Osteoblast (primary cell): ENCODE measurements around the gene SMDT1. TPM values are rescaled to one million over a fixed set of nuclear protein-coding genes. Genes with fewer than 3 reads are reported as not detected.

Experiments
- DNase-seq: peaks from one replicate; pipeline ENCODE4 v3.0.0; 2011; ENCODE audit warnings: low spot score, mixed read lengths; ENCODE audit not compliant: insufficient read length; ENCODE audit errors: missing footprints
- H2AFZ ChIP-seq: 2 replicates; pipeline ENCODE4 v1.6.0; 2011; ENCODE audit warnings: mild to moderate bottlenecking, low read length
- H3K27ac ChIP-seq: 2 replicates; pipeline ENCODE4 v1.5.1; 2011; ENCODE audit warnings: mild to moderate bottlenecking, low read depth, low read length, moderate library complexity
- H3K27me3 ChIP-seq: 2 replicates; pipeline ENCODE4 v1.6.0; 2012; ENCODE audit warnings: mild to moderate bottlenecking, control low read depth, inconsistent platforms, low read length, moderate library complexity; ENCODE audit not compliant: insufficient read depth
- H3K36me3 ChIP-seq: 2 replicates; pipeline ENCODE4 v1.5.1; 2011; ENCODE audit warnings: mild to moderate bottlenecking, low read length, control low read depth, moderate library complexity; ENCODE audit not compliant: insufficient read depth
- H3K4me1 ChIP-seq: 2 replicates; pipeline ENCODE4 v1.5.1; 2011; ENCODE audit warnings: mild to moderate bottlenecking, low read length, control low read depth, moderate library complexity; ENCODE audit not compliant: insufficient read depth
- H3K4me2 ChIP-seq: 2 replicates; pipeline ENCODE4 v1.6.0; 2011; ENCODE audit warnings: mild to moderate bottlenecking, low read length; ENCODE audit not compliant: insufficient read depth
- H3K4me3 ChIP-seq: fragments of 200-600 bp; sonication (generic); 3 replicates; pipeline ENCODE4 v1.5.1; 2012; ENCODE audit warnings: mild to moderate bottlenecking, low read length, inconsistent platforms; ENCODE audit not compliant: insufficient read depth
- H3K79me2 ChIP-seq: 2 replicates; pipeline ENCODE4 v1.6.0; 2012; ENCODE audit warnings: mild to moderate bottlenecking, low read length, control low read depth, inconsistent platforms; ENCODE audit not compliant: insufficient read depth
- H3K9me3 ChIP-seq: 2 replicates; pipeline ENCODE4 v1.5.1; 2011; ENCODE audit warnings: low read depth, low read length, control low read depth
- H4K20me1 ChIP-seq: 2 replicates; pipeline ENCODE4 v1.6.0; 2012; ENCODE audit warnings: mild to moderate bottlenecking, low read length, control low read depth; ENCODE audit not compliant: insufficient read depth
- CTCF ChIP-seq: IDR thresholded peaks from 2 replicates; pipeline ENCODE4 v1.5.1; 2011; ENCODE audit warnings: mild to moderate bottlenecking, low read depth, low read length, moderate library complexity; ENCODE audit errors: extremely low read depth
- total RNA-seq: library from RNA; depleted of rRNA; stranded (reverse); fragments of >200 nt; gene quantifications from 2 replicates; pipeline ENCODE4 v1.2.3, GENCODE V29; 2012

SMDT1 gene
- total RNA-seq, 1 donor: 4.7 TPM

- Histone ChIP-seq H3K27ac (no peak overlapping the region), H3K36me3 (peaks cover 42% of the 10 kb centered on the region), H2AFZ (no peak overlapping the region), H3K4me2 (no peak overlapping the region), H3K4me3 (no peak overlapping the region), H3K9me3 (no peaks in the 10 kb centered on the region), H3K27me3 (no peaks in the 10 kb centered on the region), H3K4me1 (peaks cover 3% of the 10 kb centered on the region), H3K79me2 (peaks cover 53% of the 10 kb centered on the region), H4K20me1 (peaks cover 3% of the 10 kb centered on the region)
- TF ChIP-seq CTCF: no peak
- no peak for DNase-seq
Measured at GRCh38 chr22:42084874-42085273, 5.4 kb downstream of the SMDT1 start.

- H3K4me3 ChIP-seq: no peak overlapping the region
- H3K4me1 ChIP-seq: no peaks in the 10 kb centered on the region
- H2AFZ ChIP-seq: no peak overlapping the region
- H3K9me3 ChIP-seq: no peaks in the 10 kb centered on the region
- DNase-seq: no peak
- no peaks in the 10 kb centered on the region for H3K27me3 ChIP-seq
- TF ChIP-seq CTCF: no peak
- H3K27ac ChIP-seq: no peak overlapping the region
- H3K4me2 ChIP-seq: no peak overlapping the region
- H4K20me1 ChIP-seq: peaks cover 3% of the 10 kb centered on the region
- H3K79me2 ChIP-seq: peaks cover 57% of the 10 kb centered on the region
- H3K36me3 ChIP-seq: peaks cover 42% of the 10 kb centered on the region
Measured at GRCh38 chr22:42086051-42086450, 6.6 kb downstream of the SMDT1 start.

- DNase-seq: peak; percentile 99
- peaks cover 17% of the 10 kb centered on the region for H3K36me3 ChIP-seq
- peaks cover 3% of the 10 kb centered on the region for H4K20me1 ChIP-seq
- peak within 1 kb of the TSS; percentile 88 for H3K4me2 ChIP-seq
- H3K9me3 ChIP-seq: no peaks in the 10 kb centered on the region
- H3K4me1 ChIP-seq: peaks cover 7% of the 10 kb centered on the region
- TF ChIP-seq CTCF: peak; percentile 87
- peaks cover 35% of the 10 kb centered on the region for H3K79me2 ChIP-seq
- H3K27me3 ChIP-seq: no peaks in the 10 kb centered on the region
- H3K27ac ChIP-seq: peak within 1 kb of the TSS; percentile 97
- H3K4me3 ChIP-seq: peak within 1 kb of the TSS; percentile 100
- H2AFZ ChIP-seq: peak within 1 kb of the TSS; percentile 99
Measured at GRCh38 chr22:42090596-42091454, 11.3 kb downstream of the SMDT1 start, which contains the start of gene NDUFA6. TSS of gene NDUFA6 (minus strand) at chr22:42090772. CDS start at chr22:42090744, 28 bp downstream.

GRCh38 chr22:42091455-42091782, 11.9 kb downstream of the SMDT1 start:
- Histone ChIP-seq H3K4me1 (peaks cover 7% of the 10 kb centered on the region), H3K79me2 (peaks cover 29% of the 10 kb centered on the region), H3K9me3 (no peaks in the 10 kb centered on the region), H3K36me3 (peaks cover 11% of the 10 kb centered on the region), H4K20me1 (peaks cover 3% of the 10 kb centered on the region), H2AFZ (peak overlapping the region; percentile 97), H3K27me3 (no peaks in the 10 kb centered on the region), H3K4me2 (peak overlapping the region; percentile 88), H3K27ac (peak overlapping the region; percentile 97), H3K4me3 (peak overlapping the region; percentile 100)
- no peak for DNase-seq
- no peak for TF ChIP-seq CTCF
